RWPE2 (cell line): ENCODE data around the gene GTF2E1.
"Not testable (repeated sequence)": the region's sequence is repeated elsewhere in the genome, so short reads cannot be mapped to it uniquely, and the experiment has no call there.

Experiments used
- ATAC-seq: fragments of 200-7000 bp; cut with Tn5 transposase; 3 replicates; pipeline ENCODE4 v1.9.1; 2021; ENCODE audit warnings: low read depth
- DNase-seq: peaks from one replicate; pipeline ENCODE4 v3.0.0-alpha.2; 2020; ENCODE audit warnings: low spot score
- H3K27ac ChIP-seq: fragments of 450-650 bp; 2 replicates; pipeline ENCODE4 v1.5.1; 2017; ENCODE audit warnings: mild to moderate bottlenecking; ENCODE audit not compliant: poor library complexity, severe bottlenecking
- H3K27me3 ChIP-seq: fragments of 250-450 bp; sonication (Bioruptor Pico); 2 replicates; pipeline ENCODE4 v1.5.1; 2021; ENCODE audit warnings: mild to moderate bottlenecking, moderate library complexity; ENCODE audit not compliant: insufficient read depth, poor library complexity, severe bottlenecking
- H3K36me3 ChIP-seq: fragments of 250-450 bp; sonication (Bioruptor Pico); 2 replicates; pipeline ENCODE4 v1.5.1; 2020; ENCODE audit warnings: low read depth, mild to moderate bottlenecking, moderate library complexity
- H3K4me1 ChIP-seq: fragments of 250-450 bp; sonication (Bioruptor Pico); 2 replicates; pipeline ENCODE4 v1.5.1; 2021; ENCODE audit warnings: mild to moderate bottlenecking, moderate library complexity; ENCODE audit not compliant: insufficient read depth, poor library complexity, severe bottlenecking
- H3K4me3 ChIP-seq: fragments of 250-450 bp; sonication (Bioruptor Pico); 2 replicates; pipeline ENCODE4 v1.5.1; 2021; ENCODE audit warnings: mild to moderate bottlenecking, moderate library complexity; ENCODE audit not compliant: severe bottlenecking
- H3K9me3 ChIP-seq: fragments of 250-450 bp; sonication (Bioruptor Pico); 2 replicates; pipeline ENCODE4 v1.5.1; 2021; ENCODE audit warnings: mild to moderate bottlenecking, moderate library complexity; ENCODE audit not compliant: severe bottlenecking
- CTCF ChIP-seq: fragments of 450-650 bp; IDR thresholded peaks from one replicate; pipeline ENCODE4 v1.5.1; 2017; ENCODE audit warnings: mild to moderate bottlenecking, moderate library complexity; ENCODE audit not compliant: poor library complexity, severe bottlenecking

Gene GTF2E1

DNA sequence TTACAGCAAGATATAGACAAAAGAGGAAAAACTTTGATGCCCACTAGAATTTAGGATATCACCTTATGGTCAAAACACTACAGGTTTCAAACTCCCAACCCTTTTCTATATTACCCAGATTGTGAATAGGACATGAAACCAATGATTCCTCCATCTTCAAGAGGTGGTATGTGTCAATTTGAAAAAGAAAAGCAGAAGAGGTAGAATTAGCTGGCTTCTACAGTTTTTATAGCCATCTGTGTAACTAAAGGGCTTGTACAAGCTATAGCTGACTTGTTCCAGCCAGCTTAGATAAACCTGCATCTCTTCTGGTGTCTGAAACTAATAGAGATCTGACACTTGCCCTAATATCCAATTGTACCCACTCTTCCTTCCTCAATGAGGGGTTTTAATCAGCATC is 35.6 kb upstream of the GTF2E1 start:
- Histone ChIP-seq H3K9me3 (no peaks in the 10 kb centered on the region), H3K4me1 (no peaks in the 10 kb centered on the region), H3K27me3 (no peaks in the 10 kb centered on the region), H3K27ac (no peak overlapping the region), H3K36me3 (peaks cover 11% of the 10 kb centered on the region; the same call in 1 of the 2 replicates), H3K4me3 (no peak overlapping the region)
- no peak for TF ChIP-seq CTCF
- ATAC-seq (no peak), DNase-seq (no peak)

DNA sequence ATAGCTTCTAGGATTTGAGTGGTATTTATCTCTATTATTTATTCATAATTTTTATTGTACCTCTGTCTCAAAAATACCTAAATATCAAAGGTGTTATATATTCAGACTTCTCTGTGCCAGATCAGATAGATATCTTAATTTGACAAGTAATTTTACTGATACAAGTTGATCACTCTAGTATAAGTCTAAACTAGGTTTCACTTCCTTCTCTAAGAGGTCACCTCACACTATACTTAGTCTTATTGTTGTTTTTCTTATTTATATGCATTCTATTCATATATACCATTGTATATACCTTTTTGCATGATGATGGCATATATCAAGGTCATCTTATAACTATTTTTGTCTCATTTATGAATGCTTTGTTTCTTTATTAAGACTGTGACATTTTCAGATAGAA is 34.1 kb upstream of the GTF2E1 start:
- ATAC-seq (no peak), DNase-seq (no peak)
- no peaks in the 10 kb centered on the region for H3K4me1 ChIP-seq
- H3K27ac ChIP-seq, result no peak overlapping the region
- no peak overlapping the region for H3K4me3 ChIP-seq
- H3K36me3 ChIP-seq, result peaks cover 6% of the 10 kb centered on the region; the same call in 1 of the 2 replicates
- H3K27me3 ChIP-seq, result no peaks in the 10 kb centered on the region
- H3K9me3 ChIP-seq, result no peaks in the 10 kb centered on the region
- TF ChIP-seq CTCF, result no peak

GRCh38 chr3:120710369-120710768 is 32.2 kb upstream of the GTF2E1 start:
- no peak for ATAC-seq
- H3K9me3 ChIP-seq, result no peaks in the 10 kb centered on the region
- no peak for DNase-seq
- no peak overlapping the region for H3K27ac ChIP-seq
- no peaks in the 10 kb centered on the region for H3K27me3 ChIP-seq
- H3K4me3 ChIP-seq, result no peak overlapping the region
- TF ChIP-seq CTCF, result no peak
- H3K36me3 ChIP-seq, result peaks cover 3% of the 10 kb centered on the region; the same call in 1 of the 2 replicates
- no peaks in the 10 kb centered on the region for H3K4me1 ChIP-seq

DNA sequence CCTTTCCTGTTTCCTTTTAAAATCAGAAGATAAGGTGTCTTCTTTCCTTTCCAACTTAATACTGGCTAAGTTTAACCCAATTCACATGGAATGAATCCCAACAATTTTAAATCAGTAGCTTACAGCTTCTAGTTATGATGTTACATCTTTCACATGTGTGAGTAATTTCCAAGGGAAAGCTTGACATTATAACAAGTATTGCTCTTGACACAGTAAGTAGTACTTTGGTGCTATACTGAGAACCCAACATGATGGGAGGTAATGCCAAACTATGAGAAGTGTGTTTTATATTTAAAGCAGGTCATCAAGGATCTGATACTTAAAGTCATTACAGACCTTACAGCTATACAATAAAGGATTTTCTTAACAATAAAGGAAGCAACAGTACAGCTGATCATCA is 29.3 kb upstream of the GTF2E1 start:
- Histone ChIP-seq H3K27ac (no peak overlapping the region), H3K36me3 (no peaks in the 10 kb centered on the region), H3K9me3 (no peaks in the 10 kb centered on the region), H3K27me3 (no peaks in the 10 kb centered on the region), H3K4me1 (no peaks in the 10 kb centered on the region), H3K4me3 (no peak overlapping the region)
- ATAC-seq (no peak), DNase-seq (no peak)
- no peak for TF ChIP-seq CTCF

DNA sequence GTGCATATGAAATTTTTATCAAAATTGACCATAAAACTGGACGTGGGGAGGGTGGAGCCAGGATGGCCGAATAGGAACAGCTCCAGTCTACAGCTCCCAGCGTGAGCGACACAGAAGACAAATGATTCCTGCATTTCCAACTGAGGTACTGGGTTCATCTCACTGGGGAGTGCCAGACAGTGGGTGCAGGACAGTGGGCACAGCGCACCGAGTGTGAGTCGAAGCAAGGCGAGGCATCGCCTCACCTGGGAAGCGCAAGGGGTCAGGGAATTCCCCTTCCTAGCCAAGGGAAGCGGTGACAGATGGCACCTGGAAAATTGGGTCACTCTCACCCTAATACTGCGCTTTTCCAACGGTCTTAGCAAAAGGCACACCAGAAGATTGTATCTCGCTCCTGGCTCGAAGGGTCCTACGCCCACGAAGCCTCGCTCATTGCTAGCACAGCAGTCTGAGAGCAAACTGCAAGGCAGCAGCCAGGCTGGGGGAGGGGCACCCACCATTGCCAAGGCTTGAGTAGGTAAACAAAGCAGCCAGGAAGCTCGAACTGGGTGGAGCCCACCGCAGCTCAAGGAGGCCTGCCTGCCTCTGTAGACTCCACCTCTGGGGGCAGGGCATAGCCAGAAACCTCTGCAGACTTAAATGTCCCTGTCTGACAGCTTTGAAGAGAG is 23.2 kb upstream of the GTF2E1 start:
- peak overlapping the region; percentile 7 for H3K4me3 ChIP-seq
- H3K27ac ChIP-seq, H3K4me1 ChIP-seq, DNase-seq, H3K36me3 ChIP-seq, H3K27me3 ChIP-seq, H3K9me3 ChIP-seq, ATAC-seq: not testable (repeated sequence)
